ENCODE measurements around the gene MCMBP.

MCMBP gene

GRCh38 chr10:119827430-119827829, 45.2 kb downstream of the MCMBP start:
- Histone ChIP-seq H2AFZ (ENCODE audit: low read depth, low read length) (no peak overlapping the region), H3K27ac (ENCODE audit: low read length) (no peak overlapping the region), H3K9ac (ENCODE audit: low read depth, low read length) (no peak overlapping the region), H3K79me2 (ENCODE audit: insufficient read depth, low read length) (no peaks in the 10 kb centered on the region), H3K4me2 (ENCODE audit: insufficient read depth, low read length) (no peak overlapping the region), H3K4me3 (ENCODE audit: low read depth in 1 of 2, low read length in 2 of 2) (no peak overlapping the region), H3K4me1 (ENCODE audit: insufficient read depth, low read length) (no peaks in the 10 kb centered on the region), H4K20me1 (ENCODE audit: insufficient read depth, low read length) (0 out of 2 replicates have a peak, but pooled peaks cover 2% of the 10 kb centered on the region), H3K27me3 (ENCODE audit: insufficient read depth, low read length, poor library complexity) (no peaks in the 10 kb centered on the region), H3K9me3 (ENCODE audit: insufficient read depth, low read length, severe bottlenecking) (no peaks in the 10 kb centered on the region), H3K36me3 (ENCODE audit: insufficient read depth, low read length) (peaks cover 55% of the 10 kb centered on the region)
- DNase-seq (no peak), ATAC-seq (ENCODE audit: insufficient read depth, low read depth) (no peak)
- no peak for TF ChIP-seq CTCF (IDR thresholded peaks at IDR 0.05; ENCODE audit: borderline replicate concordance, extremely low read depth, low read length, poor library complexity, severe bottlenecking)
- TF ChIP-seq EZH2 (IDR thresholded peaks at IDR 0.05; ENCODE audit: borderline replicate concordance, low read depth, low read length, severe bottlenecking), result no peak

- Histone ChIP-seq H3K4me3 (ENCODE audit: low read depth in 1 of 2, low read length in 2 of 2) (no peak overlapping the region), H3K4me2 (ENCODE audit: insufficient read depth, low read length) (no peak overlapping the region), H2AFZ (ENCODE audit: low read depth, low read length) (no peak overlapping the region), H3K9ac (ENCODE audit: low read depth, low read length) (no peak overlapping the region), H3K4me1 (ENCODE audit: insufficient read depth, low read length) (no peaks in the 10 kb centered on the region), H3K36me3 (ENCODE audit: insufficient read depth, low read length) (peaks cover 48% of the 10 kb centered on the region), H3K27me3 (ENCODE audit: insufficient read depth, low read length, poor library complexity) (no peaks in the 10 kb centered on the region), H3K9me3 (ENCODE audit: insufficient read depth, low read length, severe bottlenecking) (no peaks in the 10 kb centered on the region), H3K27ac (ENCODE audit: low read length) (no peak overlapping the region), H4K20me1 (ENCODE audit: insufficient read depth, low read length) (no peaks in the 10 kb centered on the region), H3K79me2 (ENCODE audit: insufficient read depth, low read length) (no peaks in the 10 kb centered on the region)
- TF ChIP-seq EZH2 (IDR thresholded peaks at IDR 0.05; ENCODE audit: borderline replicate concordance, low read depth, low read length, severe bottlenecking) (no peak), CTCF (IDR thresholded peaks at IDR 0.05; ENCODE audit: borderline replicate concordance, extremely low read depth, low read length, poor library complexity, severe bottlenecking) (no peak)
- 0 out of 3 replicates have a peak, but pooled peaks have one; percentile 23 for ATAC-seq (ENCODE audit: insufficient read depth, low read depth)
- no peak for DNase-seq
Observed at GRCh38 chr10:119826771-119827170, 45.9 kb downstream of the MCMBP start.

- no peaks in the 10 kb centered on the region for H4K20me1 ChIP-seq (ENCODE audit: insufficient read depth, low read length)
- ATAC-seq (ENCODE audit: insufficient read depth, low read depth) (no peak), DNase-seq (no peak)
- H3K4me3 ChIP-seq (ENCODE audit: low read depth in 1 of 2, low read length in 2 of 2), result no peak overlapping the region
- H3K4me2 ChIP-seq (ENCODE audit: insufficient read depth, low read length), result no peak overlapping the region
- no peaks in the 10 kb centered on the region for H3K9me3 ChIP-seq (ENCODE audit: insufficient read depth, low read length, severe bottlenecking)
- H3K79me2 ChIP-seq (ENCODE audit: insufficient read depth, low read length), result no peaks in the 10 kb centered on the region
- H3K27me3 ChIP-seq (ENCODE audit: insufficient read depth, low read length, poor library complexity), result no peaks in the 10 kb centered on the region
- no peak overlapping the region for H3K27ac ChIP-seq (ENCODE audit: low read length)
- peaks cover 25% of the 10 kb centered on the region for H3K36me3 ChIP-seq (ENCODE audit: insufficient read depth, low read length)
- H3K4me1 ChIP-seq (ENCODE audit: insufficient read depth, low read length), result no peaks in the 10 kb centered on the region
- TF ChIP-seq EZH2 (IDR thresholded peaks at IDR 0.05; ENCODE audit: borderline replicate concordance, low read depth, low read length, severe bottlenecking) (no peak), CTCF (IDR thresholded peaks at IDR 0.05; ENCODE audit: borderline replicate concordance, extremely low read depth, low read length, poor library complexity, severe bottlenecking) (no peak)
- H3K9ac ChIP-seq (ENCODE audit: low read depth, low read length), result no peak overlapping the region
- H2AFZ ChIP-seq (ENCODE audit: low read depth, low read length), result no peak overlapping the region
Observed at GRCh38 chr10:119824299-119824698, 48.3 kb downstream of the MCMBP start.

- no peaks in the 10 kb centered on the region for H3K4me1 ChIP-seq (ENCODE audit: insufficient read depth, low read length)
- TF ChIP-seq CTCF (IDR thresholded peaks at IDR 0.05; ENCODE audit: borderline replicate concordance, extremely low read depth, low read length, poor library complexity, severe bottlenecking) (no peak), EZH2 (IDR thresholded peaks at IDR 0.05; ENCODE audit: borderline replicate concordance, low read depth, low read length, severe bottlenecking) (no peak)
- no peaks in the 10 kb centered on the region for H3K79me2 ChIP-seq (ENCODE audit: insufficient read depth, low read length)
- H3K9ac ChIP-seq (ENCODE audit: low read depth, low read length), result no peak overlapping the region
- no peak for ATAC-seq (ENCODE audit: insufficient read depth, low read depth)
- no peak overlapping the region for H3K4me2 ChIP-seq (ENCODE audit: insufficient read depth, low read length)
- no peaks in the 10 kb centered on the region for H4K20me1 ChIP-seq (ENCODE audit: insufficient read depth, low read length)
- H3K4me3 ChIP-seq (ENCODE audit: low read depth in 1 of 2, low read length in 2 of 2), result no peak overlapping the region
- no peaks in the 10 kb centered on the region for H3K9me3 ChIP-seq (ENCODE audit: insufficient read depth, low read length, severe bottlenecking)
- no peak overlapping the region for H2AFZ ChIP-seq (ENCODE audit: low read depth, low read length)
- DNase-seq, result no peak
- no peak overlapping the region for H3K27ac ChIP-seq (ENCODE audit: low read length)
- no peaks in the 10 kb centered on the region for H3K27me3 ChIP-seq (ENCODE audit: insufficient read depth, low read length, poor library complexity)
- peaks cover 8% of the 10 kb centered on the region; the same call in 1 of the 2 replicates for H3K36me3 ChIP-seq (ENCODE audit: insufficient read depth, low read length)
Observed at GRCh38 chr10:119821182-119821581, 51.5 kb downstream of the MCMBP start.
